Osteoblast (primary cell): ENCODE measurements around the gene CACNA1H. TPM values are rescaled to one million over a fixed set of nuclear protein-coding genes. Genes with fewer than 3 reads are reported as not detected.

Experiments
- DNase-seq: peaks from one replicate; pipeline ENCODE4 v3.0.0; 2011; ENCODE audit warnings: low spot score, mixed read lengths; ENCODE audit not compliant: insufficient read length; ENCODE audit errors: missing footprints
- H2AFZ ChIP-seq: 2 replicates; pipeline ENCODE4 v1.6.0; 2011; ENCODE audit warnings: mild to moderate bottlenecking, low read length
- H3K27ac ChIP-seq: 2 replicates; pipeline ENCODE4 v1.5.1; 2011; ENCODE audit warnings: mild to moderate bottlenecking, low read depth, low read length, moderate library complexity
- H3K27me3 ChIP-seq: 2 replicates; pipeline ENCODE4 v1.6.0; 2012; ENCODE audit warnings: mild to moderate bottlenecking, control low read depth, inconsistent platforms, low read length, moderate library complexity; ENCODE audit not compliant: insufficient read depth
- H3K36me3 ChIP-seq: 2 replicates; pipeline ENCODE4 v1.5.1; 2011; ENCODE audit warnings: mild to moderate bottlenecking, low read length, control low read depth, moderate library complexity; ENCODE audit not compliant: insufficient read depth
- H3K4me1 ChIP-seq: 2 replicates; pipeline ENCODE4 v1.5.1; 2011; ENCODE audit warnings: mild to moderate bottlenecking, low read length, control low read depth, moderate library complexity; ENCODE audit not compliant: insufficient read depth
- H3K4me2 ChIP-seq: 2 replicates; pipeline ENCODE4 v1.6.0; 2011; ENCODE audit warnings: mild to moderate bottlenecking, low read length; ENCODE audit not compliant: insufficient read depth
- H3K4me3 ChIP-seq: fragments of 200-600 bp; sonication (generic); 3 replicates; pipeline ENCODE4 v1.5.1; 2012; ENCODE audit warnings: mild to moderate bottlenecking, low read length, inconsistent platforms; ENCODE audit not compliant: insufficient read depth
- H3K79me2 ChIP-seq: 2 replicates; pipeline ENCODE4 v1.6.0; 2012; ENCODE audit warnings: mild to moderate bottlenecking, low read length, control low read depth, inconsistent platforms; ENCODE audit not compliant: insufficient read depth
- H3K9me3 ChIP-seq: 2 replicates; pipeline ENCODE4 v1.5.1; 2011; ENCODE audit warnings: low read depth, low read length, control low read depth
- H4K20me1 ChIP-seq: 2 replicates; pipeline ENCODE4 v1.6.0; 2012; ENCODE audit warnings: mild to moderate bottlenecking, low read length, control low read depth; ENCODE audit not compliant: insufficient read depth
- CTCF ChIP-seq: IDR thresholded peaks from 2 replicates; pipeline ENCODE4 v1.5.1; 2011; ENCODE audit warnings: mild to moderate bottlenecking, low read depth, low read length, moderate library complexity; ENCODE audit errors: extremely low read depth
- total RNA-seq: library from RNA; depleted of rRNA; stranded (reverse); fragments of >200 nt; gene quantifications from 2 replicates; pipeline ENCODE4 v1.2.3, GENCODE V29; 2012

The CACNA1H gene
- total RNA-seq, 1 donor: under 0.01 TPM

- no peak overlapping the region for H3K27ac ChIP-seq
- no peaks in the 10 kb centered on the region for H3K4me1 ChIP-seq
- no peak overlapping the region for H3K4me2 ChIP-seq
- no peaks in the 10 kb centered on the region for H4K20me1 ChIP-seq
- no peaks in the 10 kb centered on the region for H3K9me3 ChIP-seq
- no peak overlapping the region for H3K4me3 ChIP-seq
- DNase-seq: peak; percentile 88
- no peaks in the 10 kb centered on the region for H3K79me2 ChIP-seq
- no peaks in the 10 kb centered on the region for H3K36me3 ChIP-seq
- H2AFZ ChIP-seq: no peak overlapping the region
- peaks cover 40% of the 10 kb centered on the region for H3K27me3 ChIP-seq
- TF ChIP-seq CTCF: no peak
Observed at GRCh38 chr16:1154291-1154886, 1.5 kb downstream of the CACNA1H start.

GRCh38 chr16:1154887-1155331 lies 2.0 kb downstream of the CACNA1H start:
- peak; percentile 96 for DNase-seq
- no peak for TF ChIP-seq CTCF
- Histone ChIP-seq H3K27me3 (peaks cover 44% of the 10 kb centered on the region), H3K36me3 (no peaks in the 10 kb centered on the region), H2AFZ (no peak overlapping the region), H3K27ac (no peak overlapping the region), H4K20me1 (no peaks in the 10 kb centered on the region), H3K4me3 (no peak overlapping the region), H3K4me2 (no peak overlapping the region), H3K4me1 (no peaks in the 10 kb centered on the region), H3K79me2 (no peaks in the 10 kb centered on the region), H3K9me3 (no peaks in the 10 kb centered on the region)

- no peaks in the 10 kb centered on the region for H3K36me3 ChIP-seq
- no peaks in the 10 kb centered on the region for H3K79me2 ChIP-seq
- H3K4me3 ChIP-seq: no peak overlapping the region
- TF ChIP-seq CTCF: no peak
- no peak overlapping the region for H3K4me2 ChIP-seq
- H3K4me1 ChIP-seq: no peaks in the 10 kb centered on the region
- peaks cover 46% of the 10 kb centered on the region for H3K27me3 ChIP-seq
- no peaks in the 10 kb centered on the region for H4K20me1 ChIP-seq
- H2AFZ ChIP-seq: no peak overlapping the region
- H3K9me3 ChIP-seq: no peaks in the 10 kb centered on the region
- no peak overlapping the region for H3K27ac ChIP-seq
- peak; percentile 91 for DNase-seq
Observed at GRCh38 chr16:1155353-1156054, 2.6 kb downstream of the CACNA1H start.
